ENCODE measurements around the gene DYRK1B. TPM values are rescaled to one million over a fixed set of nuclear protein-coding genes. Genes with fewer than 3 reads are reported as not detected.
"Not testable (repeated sequence)": the region's sequence is repeated elsewhere in the genome, so short reads cannot be mapped to it uniquely, and the experiment has no call there.

Gene DYRK1B
- 8.6 and 8.9 TPM in 2 replicates for total RNA-seq (2014; rRNA removed; shearing (Covaris generic))
- polyA plus RNA-seq (2016; fragmentation: Nextera tagmentation; extraction: Ambion mirVana), result 6.5 and 7.2 TPM in 2 replicates
- long read RNA-seq, partial matches to known transcripts, result 1 of 1 reads
- long read RNA-seq, other reads (novel, unspliced or antisense), result 0 of 1 reads

DNA sequence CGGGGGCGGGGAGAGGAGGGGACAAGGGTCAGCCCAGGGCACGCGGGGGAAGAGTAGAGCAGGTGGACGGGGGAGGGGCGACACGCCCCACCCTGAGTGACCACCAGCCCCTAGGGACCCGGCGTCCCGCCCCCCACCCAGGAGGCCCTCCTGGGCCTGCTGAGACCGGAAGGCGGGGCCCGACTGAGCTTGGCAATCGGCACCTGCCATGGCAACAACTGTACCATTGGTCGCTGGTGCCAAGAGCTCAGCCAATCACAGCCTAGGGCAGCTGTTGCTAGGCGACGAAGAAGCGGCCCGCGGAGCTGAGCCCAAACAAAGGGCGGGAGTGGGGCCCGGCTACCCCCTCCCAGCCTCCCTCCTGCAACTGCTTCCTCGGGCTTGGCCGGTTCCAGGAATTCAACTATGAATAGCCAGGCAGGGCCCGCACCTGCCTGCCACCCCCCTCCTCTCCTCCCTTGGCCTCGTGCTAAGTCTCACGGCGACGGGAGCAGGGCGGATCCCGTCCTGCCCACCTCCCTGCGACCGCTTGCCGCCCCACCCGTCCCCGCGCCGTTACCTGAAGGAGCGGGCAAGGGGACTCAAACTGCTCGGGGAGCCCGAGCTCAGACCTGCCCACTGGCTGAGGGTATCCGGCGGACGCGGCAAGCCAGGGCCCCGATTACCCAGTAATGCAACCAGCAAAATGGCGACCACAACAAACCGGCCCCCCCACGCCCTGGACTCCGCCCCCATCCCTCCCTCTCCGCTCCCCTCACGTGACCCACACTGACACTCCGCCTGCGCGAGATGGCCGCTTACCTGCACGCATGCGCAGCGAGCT lies at the start of gene DYRK1B:
Gene DYRK1B (minus strand): TSS at position 699 of the 823 bp plus-strand sequence. CDS start 2,295 bp downstream, outside the sequence.
- H3K4me3 ChIP-seq, result peak within 1 kb of the TSS; percentile 86
- H3K27ac ChIP-seq (ENCODE audit: low read depth), result peak within 1 kb of the TSS; percentile 89; the same call in 1 of the 2 replicates
- DNase-seq (ENCODE audit: low spot score) (peak; percentile 98), ATAC-seq (peak; percentile 96)
- TF ChIP-seq CREB1 (CRISPR knock-in tag; IDR thresholded peaks at IDR 0.05; ENCODE audit: low read depth) (0 out of 2 replicates have a peak, but pooled peaks have one; percentile 4), EZH2 (IDR thresholded peaks at IDR 0.05; ENCODE audit: low read depth, unreplicated experiment) (no peak), ZNF331 (CRISPR knock-in tag; IDR thresholded peaks at IDR 0.05; ENCODE audit: low read depth) (no peak), NANOG (IDR thresholded peaks at IDR 0.05; ENCODE audit: borderline replicate concordance) (no peak), EZH2phosphoT487 (IDR thresholded peaks at IDR 0.05; ENCODE audit: unreplicated experiment) (no peak), POLR2AphosphoS5 (IDR thresholded peaks at IDR 0.05; ENCODE audit: low read depth) (peak; percentile 66), ZNF114 (CRISPR knock-in tag; IDR thresholded peaks at IDR 0.05) (no peak)
- TF ChIP-seq, protein P1, sequence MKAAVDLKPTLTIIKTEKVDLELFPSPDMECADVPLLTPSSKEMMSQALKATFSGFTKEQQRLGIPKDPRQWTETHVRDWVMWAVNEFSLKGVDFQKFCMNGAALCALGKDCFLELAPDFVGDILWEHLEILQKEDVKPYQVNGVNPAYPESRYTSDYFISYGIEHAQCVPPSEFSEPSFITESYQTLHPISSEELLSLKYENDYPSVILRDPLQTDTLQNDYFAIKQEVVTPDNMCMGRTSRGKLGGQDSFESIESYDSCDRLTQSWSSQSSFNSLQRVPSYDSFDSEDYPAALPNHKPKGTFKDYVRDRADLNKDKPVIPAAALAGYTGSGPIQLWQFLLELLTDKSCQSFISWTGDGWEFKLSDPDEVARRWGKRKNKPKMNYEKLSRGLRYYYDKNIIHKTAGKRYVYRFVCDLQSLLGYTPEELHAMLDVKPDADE (IDR thresholded peaks at IDR 0.05), result no peak; the same call in 1 of the 2 replicates
- H3K36me3 Mint-ChIP-seq (ENCODE audit: low read depth), result peaks cover 69% of the 10 kb centered on the region
- peak within 1 kb of the TSS; percentile 90 for H3K27ac Mint-ChIP-seq
- peaks cover 25% of the 10 kb centered on the region for H3F3A ChIP-seq (replicated peaks; ENCODE audit: low read depth)
- peaks cover 41% of the 10 kb centered on the region for H3K36me3 ChIP-seq (ENCODE audit: insufficient read depth)
- peak within 1 kb of the TSS; percentile 88 for H3K4me2 ChIP-seq
- H4K20me1 ChIP-seq (replicated peaks; ENCODE audit: insufficient read depth), result peaks cover 3% of the 10 kb centered on the region; the same call in 1 of the 2 replicates
- peaks cover 9% of the 10 kb centered on the region for H3K79me2 ChIP-seq (replicated peaks; ENCODE audit: insufficient read depth)
- H2AFZ ChIP-seq, result peak within 1 kb of the TSS; percentile 47; the same call in 1 of the 2 replicates
- peaks cover 17% of the 10 kb centered on the region for H3K4me1 Mint-ChIP-seq
- peaks cover 16% of the 10 kb centered on the region for H3K27me3 Mint-ChIP-seq (ENCODE audit: insufficient read depth, low read depth, poor library complexity)
- no peaks in the 10 kb centered on the region; the same call in 2 of the 3 replicates for H3K9me3 Mint-ChIP-seq
- H3K9me2 ChIP-seq (ENCODE audit: insufficient read depth), result no peaks in the 10 kb centered on the region
- H3K27me3 ChIP-seq (ENCODE audit: insufficient read depth), result no peaks in the 10 kb centered on the region
- H3K4me3 Mint-ChIP-seq, result peak within 1 kb of the TSS; percentile 74
- H3K4me1 ChIP-seq (ENCODE audit: insufficient read depth), result peaks cover 5% of the 10 kb centered on the region; the same call in 1 of the 2 replicates

DNA sequence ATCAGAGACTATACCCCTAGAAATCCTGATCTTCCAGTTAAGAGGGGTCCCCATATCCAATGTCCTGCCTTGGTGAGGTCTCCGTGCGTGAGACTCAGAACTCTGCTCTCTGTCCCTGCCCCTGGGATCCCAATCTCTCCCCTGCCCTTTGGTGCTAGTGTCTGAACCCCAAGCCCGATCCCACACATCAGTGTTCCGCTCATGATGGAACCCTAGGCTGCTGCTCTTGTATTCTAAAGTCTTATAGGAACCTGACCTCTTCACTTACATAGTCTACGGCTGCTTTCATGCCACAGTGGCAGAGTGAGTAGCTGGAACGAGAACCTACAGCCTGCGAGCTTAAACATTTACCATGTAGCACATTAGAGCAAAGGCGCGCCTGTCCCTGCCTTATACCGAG lies 48.7 kb upstream of the DYRK1B start:
- H3K4me1 ChIP-seq (ENCODE audit: insufficient read depth); H3K9me2 ChIP-seq (ENCODE audit: insufficient read depth); H3K4me3 ChIP-seq; DNase-seq (ENCODE audit: low spot score); H3K36me3 ChIP-seq (ENCODE audit: insufficient read depth); H3K4me3 Mint-ChIP-seq; H3K36me3 Mint-ChIP-seq (ENCODE audit: low read depth); H3K79me2 ChIP-seq (replicated peaks; ENCODE audit: insufficient read depth); H3K27me3 ChIP-seq (ENCODE audit: insufficient read depth); H3K4me1 Mint-ChIP-seq; H3K27ac ChIP-seq (ENCODE audit: low read depth); H3F3A ChIP-seq (replicated peaks; ENCODE audit: low read depth); ATAC-seq; H3K27me3 Mint-ChIP-seq (ENCODE audit: insufficient read depth, low read depth, poor library complexity); H2AFZ ChIP-seq; H4K20me1 ChIP-seq (replicated peaks; ENCODE audit: insufficient read depth); H3K9me3 Mint-ChIP-seq; H3K4me2 ChIP-seq; H3K27ac Mint-ChIP-seq: not testable (repeated sequence)

Data from GM23338 (cell line).